ENCODE results near the gene SSR2. TPM values are rescaled to one million over a fixed set of nuclear protein-coding genes. Genes with fewer than 3 reads are reported as not detected.

The SSR2 gene
- total RNA-seq, 2 donors from 2014 or later, result 193 TPM

DNA sequence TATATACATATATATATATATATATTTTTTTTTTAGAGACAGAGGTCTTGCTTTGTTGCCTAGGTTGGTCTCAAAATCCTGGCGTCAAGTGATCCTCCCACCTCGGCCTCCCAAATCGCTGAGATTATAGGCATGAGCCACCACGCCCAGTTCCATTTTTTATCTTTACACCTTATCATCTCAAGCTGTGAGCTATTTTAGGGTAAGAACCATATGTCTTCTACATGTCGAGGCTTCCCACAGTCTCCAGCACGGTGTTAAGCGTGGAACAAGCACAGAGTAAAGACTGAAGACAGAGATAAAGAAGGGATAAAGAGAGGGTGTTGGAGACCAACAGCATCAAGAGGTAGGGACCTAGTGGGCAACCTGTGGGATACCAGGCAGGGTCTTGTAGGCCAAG is 56.6 kb downstream of the SSR2 start:
- Histone ChIP-seq H3K27me3 (ENCODE audit: control insufficient read depth, insufficient read depth, low read length, poor library complexity, severe bottlenecking) (no peaks in the 10 kb centered on the region), H3K4me1 (ENCODE audit: control insufficient read depth, insufficient read depth, low read length) (peaks cover 42% of the 10 kb centered on the region), H3K4me3 (ENCODE audit: low read length) (no peak overlapping the region), H3K27ac (ENCODE audit: low read depth, low read length) (no peak overlapping the region), H3K9me3 (ENCODE audit: control insufficient read depth, low read length) (no peaks in the 10 kb centered on the region), H3K36me3 (ENCODE audit: control insufficient read depth, insufficient read depth, low read length) (peaks cover 94% of the 10 kb centered on the region), H3K9ac (ENCODE audit: extremely low read depth, low read length, poor library complexity, severe bottlenecking) (no peak overlapping the region)
- Mint-ChIP-seq H3K4me1 (peaks cover 31% of the 10 kb centered on the region), H3K9me3 (no peaks in the 10 kb centered on the region), H3K4me3 (no peak overlapping the region), H3K27ac (no peak overlapping the region), H3K36me3 (ENCODE audit: low read depth) (peaks cover 77% of the 10 kb centered on the region), H3K27me3 (ENCODE audit: insufficient read depth) (no peaks in the 10 kb centered on the region)
- TF ChIP-seq, protein P1, sequence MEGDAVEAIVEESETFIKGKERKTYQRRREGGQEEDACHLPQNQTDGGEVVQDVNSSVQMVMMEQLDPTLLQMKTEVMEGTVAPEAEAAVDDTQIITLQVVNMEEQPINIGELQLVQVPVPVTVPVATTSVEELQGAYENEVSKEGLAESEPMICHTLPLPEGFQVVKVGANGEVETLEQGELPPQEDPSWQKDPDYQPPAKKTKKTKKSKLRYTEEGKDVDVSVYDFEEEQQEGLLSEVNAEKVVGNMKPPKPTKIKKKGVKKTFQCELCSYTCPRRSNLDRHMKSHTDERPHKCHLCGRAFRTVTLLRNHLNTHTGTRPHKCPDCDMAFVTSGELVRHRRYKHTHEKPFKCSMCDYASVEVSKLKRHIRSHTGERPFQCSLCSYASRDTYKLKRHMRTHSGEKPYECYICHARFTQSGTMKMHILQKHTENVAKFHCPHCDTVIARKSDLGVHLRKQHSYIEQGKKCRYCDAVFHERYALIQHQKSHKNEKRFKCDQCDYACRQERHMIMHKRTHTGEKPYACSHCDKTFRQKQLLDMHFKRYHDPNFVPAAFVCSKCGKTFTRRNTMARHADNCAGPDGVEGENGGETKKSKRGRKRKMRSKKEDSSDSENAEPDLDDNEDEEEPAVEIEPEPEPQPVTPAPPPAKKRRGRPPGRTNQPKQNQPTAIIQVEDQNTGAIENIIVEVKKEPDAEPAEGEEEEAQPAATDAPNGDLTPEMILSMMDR (conservative IDR thresholded peaks at IDR 0.05), result no peak
- no peak for DNase-seq
- 90 to 96% methylated on average over 3 to 7 of the region's 7 CpGs for WGBS, 2 experiments (ENCODE audit: insufficient coverage in 1 of 2, insufficient read length in 1 of 2)

DNA sequence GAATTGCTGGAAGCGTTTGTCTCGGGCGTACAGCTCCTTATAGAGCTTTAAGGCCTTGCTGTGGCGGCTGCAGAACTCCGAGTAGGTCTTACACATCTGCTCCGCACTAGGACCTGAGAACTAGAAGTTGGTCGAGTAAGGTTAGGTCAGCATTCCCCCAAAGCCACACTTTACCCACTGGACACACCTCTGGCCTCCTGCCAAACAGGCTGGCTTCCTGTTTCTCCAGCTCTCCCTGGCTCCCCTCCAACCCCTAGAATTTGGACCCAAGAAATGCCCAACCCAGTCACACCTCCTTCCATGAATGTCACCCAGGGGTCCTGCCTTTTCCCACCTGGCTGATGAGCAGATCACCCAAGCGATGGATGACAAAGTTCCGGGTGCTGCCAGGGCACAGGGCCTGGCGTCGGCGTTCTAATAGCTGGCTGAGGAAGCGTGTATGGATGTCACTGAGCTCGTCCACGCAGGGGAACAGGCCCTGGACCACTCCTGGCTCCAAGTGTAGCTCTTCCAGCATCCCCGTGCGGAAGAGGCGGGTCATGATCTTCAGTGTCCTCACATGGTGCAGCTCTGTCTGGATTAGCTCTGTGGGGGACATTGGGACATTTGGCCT is 58.0 kb downstream of the SSR2 start:
- H3K27me3 Mint-ChIP-seq (ENCODE audit: insufficient read depth), result no peaks in the 10 kb centered on the region
- DNase-seq, result no peak
- TF ChIP-seq, protein P1 (conservative IDR thresholded peaks at IDR 0.05), result no peak
- H3K36me3 Mint-ChIP-seq (ENCODE audit: low read depth), result peaks cover 78% of the 10 kb centered on the region
- peak overlapping the region; percentile 85 for H3K27ac Mint-ChIP-seq
- H3K4me3 Mint-ChIP-seq, result no peak overlapping the region
- no peaks in the 10 kb centered on the region for H3K9me3 ChIP-seq (ENCODE audit: control insufficient read depth, low read length)
- H3K36me3 ChIP-seq (ENCODE audit: control insufficient read depth, insufficient read depth, low read length), result peaks cover 91% of the 10 kb centered on the region
- no peaks in the 10 kb centered on the region for H3K9me3 Mint-ChIP-seq
- 97% methylated on average over 15 to 18 of the region's 18 CpGs for WGBS, 2 experiments (ENCODE audit: insufficient coverage in 1 of 2, insufficient read length in 1 of 2)
- no peak overlapping the region for H3K27ac ChIP-seq (ENCODE audit: low read depth, low read length)
- no peak overlapping the region for H3K9ac ChIP-seq (ENCODE audit: extremely low read depth, low read length, poor library complexity, severe bottlenecking)
- peaks cover 17% of the 10 kb centered on the region for H3K4me1 Mint-ChIP-seq
- no peaks in the 10 kb centered on the region for H3K27me3 ChIP-seq (ENCODE audit: control insufficient read depth, insufficient read depth, low read length, poor library complexity, severe bottlenecking)
- H3K4me1 ChIP-seq (ENCODE audit: control insufficient read depth, insufficient read depth, low read length), result peaks cover 27% of the 10 kb centered on the region
- H3K4me3 ChIP-seq (ENCODE audit: low read length), result no peak overlapping the region

DNA sequence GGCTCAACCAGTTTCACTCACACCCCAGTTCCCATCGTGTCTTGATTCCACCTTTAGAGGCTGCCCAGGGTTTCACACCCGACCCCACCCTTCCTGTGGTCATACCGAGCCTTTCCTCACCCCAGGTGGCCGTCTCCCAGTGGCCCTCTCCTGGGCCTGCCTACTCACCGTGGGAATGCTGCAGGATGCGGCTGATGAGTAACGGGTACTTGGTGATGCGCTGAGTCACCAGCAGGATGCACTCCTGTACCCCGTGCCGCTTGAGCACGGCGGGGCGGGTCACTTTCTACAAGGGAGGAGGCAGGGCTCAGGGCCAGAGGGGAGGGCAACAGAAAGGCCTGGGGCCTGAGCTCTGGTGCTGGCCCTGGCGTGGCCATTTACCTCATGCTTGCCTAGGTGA is 58.8 kb downstream of the SSR2 start:
- peaks cover 23% of the 10 kb centered on the region for H3K4me1 ChIP-seq (ENCODE audit: control insufficient read depth, insufficient read depth, low read length)
- H3K27ac Mint-ChIP-seq, result peak overlapping the region; percentile 85
- H3K27me3 Mint-ChIP-seq (ENCODE audit: insufficient read depth), result no peaks in the 10 kb centered on the region
- no peak overlapping the region for H3K9ac ChIP-seq (ENCODE audit: extremely low read depth, low read length, poor library complexity, severe bottlenecking)
- no peaks in the 10 kb centered on the region for H3K9me3 Mint-ChIP-seq
- H3K36me3 Mint-ChIP-seq (ENCODE audit: low read depth), result peaks cover 80% of the 10 kb centered on the region
- TF ChIP-seq, protein P1 (conservative IDR thresholded peaks at IDR 0.05), result peak; percentile 23
- peaks cover 10% of the 10 kb centered on the region for H3K4me1 Mint-ChIP-seq
- peak; percentile 67 for DNase-seq
- H3K36me3 ChIP-seq (ENCODE audit: control insufficient read depth, insufficient read depth, low read length), result peaks cover 91% of the 10 kb centered on the region
- WGBS, 2 experiments (ENCODE audit: insufficient coverage in 1 of 2, insufficient read length in 1 of 2), result 87% methylated on average over 10 to 14 of the region's 14 CpGs
- no peak overlapping the region for H3K27ac ChIP-seq (ENCODE audit: low read depth, low read length)
- no peaks in the 10 kb centered on the region for H3K9me3 ChIP-seq (ENCODE audit: control insufficient read depth, low read length)
- no peaks in the 10 kb centered on the region for H3K27me3 ChIP-seq (ENCODE audit: control insufficient read depth, insufficient read depth, low read length, poor library complexity, severe bottlenecking)
- H3K4me3 ChIP-seq (ENCODE audit: low read length), result no peak overlapping the region
- no peak overlapping the region for H3K4me3 Mint-ChIP-seq

Measured in endodermal cell (in vitro differentiated cells).